ENCODE measurements around the gene RPH3AL. TPM values are rescaled to one million over a fixed set of nuclear protein-coding genes. Genes with fewer than 3 reads are reported as not detected.

RPH3AL gene
- total RNA-seq, 1 experiment from 2014 or later, result 24.9 TPM

- Histone ChIP-seq H4K20me1 (ENCODE audit: low read length) (no peaks in the 10 kb centered on the region), H3K9me3 (ENCODE audit: low read length) (no peaks in the 10 kb centered on the region), H3K9me2 (replicated peaks; ENCODE audit: low read length) (no peaks in the 10 kb centered on the region), H3K4me3 (ENCODE audit: low read length) (no peak overlapping the region), H3K4me2 (ENCODE audit: low read length) (no peak overlapping the region), H3F3A (ENCODE audit: low read length, unreplicated experiment) (no peaks in the 10 kb centered on the region), H3K9ac (ENCODE audit: low read length) (no peak overlapping the region), H3K4me1 (ENCODE audit: insufficient read depth, low read length) (no peaks in the 10 kb centered on the region), H2AFZ (ENCODE audit: low read length) (no peak overlapping the region), H3K27me3 (ENCODE audit: low read length) (no peaks in the 10 kb centered on the region), H3K36me3 (ENCODE audit: low read depth, low read length) (no peaks in the 10 kb centered on the region), H3K79me2 (ENCODE audit: low read length) (no peaks in the 10 kb centered on the region), H3K27ac (ENCODE audit: low read length) (no peak overlapping the region)
- no peak for DNase-seq
- intact Hi-C loops (cut with micrococcal nuclease), result no loop called here
- POLR2A ChIA-PET (ENCODE audit: unreplicated experiment), result no interaction called here
- ATAC-seq, result no peak
- TF ChIP-seq CTCF (conservative IDR thresholded peaks at IDR 0.05; ENCODE audit: low read depth, low read length) (no peak), EZH2phosphoT487 (IDR thresholded peaks at IDR 0.05; ENCODE audit: borderline replicate concordance, low read length) (no peak), EZH2 (IDR thresholded peaks at IDR 0.05; ENCODE audit: low read length, unreplicated experiment) (no peak)
- CTCF ChIA-PET, result no interaction called here
- no TSS peak for BruUV-seq (replicated peaks)
Measured at GRCh38 chr17:297758-298157, 54.8 kb downstream of the RPH3AL start.

GRCh38 chr17:296906-297690 is 55.5 kb downstream of the RPH3AL start:
- BruUV-seq (replicated peaks), result no TSS peak
- H2AFZ ChIP-seq (ENCODE audit: low read length), result no peak overlapping the region
- no peaks in the 10 kb centered on the region for H3F3A ChIP-seq (ENCODE audit: low read length, unreplicated experiment)
- no peak overlapping the region for H3K4me3 ChIP-seq (ENCODE audit: low read length)
- H4K20me1 ChIP-seq (ENCODE audit: low read length), result no peaks in the 10 kb centered on the region
- no peak overlapping the region for H3K4me2 ChIP-seq (ENCODE audit: low read length)
- H3K36me3 ChIP-seq (ENCODE audit: low read depth, low read length), result no peaks in the 10 kb centered on the region
- CTCF ChIA-PET, result no interaction called here
- intact Hi-C loops (cut with micrococcal nuclease), result no loop called here
- TF ChIP-seq CTCF (conservative IDR thresholded peaks at IDR 0.05; ENCODE audit: low read depth, low read length) (no peak), EZH2phosphoT487 (IDR thresholded peaks at IDR 0.05; ENCODE audit: borderline replicate concordance, low read length) (no peak), EZH2 (IDR thresholded peaks at IDR 0.05; ENCODE audit: low read length, unreplicated experiment) (no peak)
- H3K27me3 ChIP-seq (ENCODE audit: low read length), result no peaks in the 10 kb centered on the region
- H3K79me2 ChIP-seq (ENCODE audit: low read length), result no peaks in the 10 kb centered on the region
- ATAC-seq (no peak), DNase-seq (no peak)
- H3K9me3 ChIP-seq (ENCODE audit: low read length), result no peaks in the 10 kb centered on the region
- no peaks in the 10 kb centered on the region for H3K4me1 ChIP-seq (ENCODE audit: insufficient read depth, low read length)
- no peak overlapping the region for H3K9ac ChIP-seq (ENCODE audit: low read length)
- no peaks in the 10 kb centered on the region for H3K9me2 ChIP-seq (replicated peaks; ENCODE audit: low read length)
- POLR2A ChIA-PET (ENCODE audit: unreplicated experiment), result no interaction called here
- H3K27ac ChIP-seq (ENCODE audit: low read length), result no peak overlapping the region

GRCh38 chr17:296379-296778 is 56.2 kb downstream of the RPH3AL start:
- Histone ChIP-seq H3K79me2 (ENCODE audit: low read length) (no peaks in the 10 kb centered on the region), H3F3A (ENCODE audit: low read length, unreplicated experiment) (no peaks in the 10 kb centered on the region), H3K4me2 (ENCODE audit: low read length) (no peak overlapping the region), H3K4me3 (ENCODE audit: low read length) (no peak overlapping the region), H3K9me2 (replicated peaks; ENCODE audit: low read length) (no peaks in the 10 kb centered on the region), H4K20me1 (ENCODE audit: low read length) (no peaks in the 10 kb centered on the region), H3K27me3 (ENCODE audit: low read length) (no peaks in the 10 kb centered on the region), H3K36me3 (ENCODE audit: low read depth, low read length) (no peaks in the 10 kb centered on the region), H3K9me3 (ENCODE audit: low read length) (no peaks in the 10 kb centered on the region), H3K27ac (ENCODE audit: low read length) (no peak overlapping the region), H2AFZ (ENCODE audit: low read length) (no peak overlapping the region), H3K9ac (ENCODE audit: low read length) (no peak overlapping the region), H3K4me1 (ENCODE audit: insufficient read depth, low read length) (no peaks in the 10 kb centered on the region)
- no TSS peak for BruUV-seq (replicated peaks)
- TF ChIP-seq EZH2phosphoT487 (IDR thresholded peaks at IDR 0.05; ENCODE audit: borderline replicate concordance, low read length) (no peak), CTCF (conservative IDR thresholded peaks at IDR 0.05; ENCODE audit: low read depth, low read length) (no peak)
- ChIA-PET CTCF (interaction anchor here (0.6 kb wide), 1 partner anchor 116 kb away, joined by 3 read pairs; no protein-coding TSS in a partner anchor), POLR2A (ENCODE audit: unreplicated experiment) (no interaction called here)
- intact Hi-C loops (cut with micrococcal nuclease), result no loop called here
- ATAC-seq (no peak), DNase-seq (no peak)

Data from PC-3 (cell line).